GM12892 (cell line): ENCODE results near the gene HHAT.

ENCODE experiments used
- POLR2A ChIP-seq: IDR thresholded peaks from 2 replicates; pipeline ENCODE4 v1.6.1; 2011; ENCODE audit warnings: low read depth, low read length, control low read depth
- TAF1 ChIP-seq: IDR thresholded peaks from 2 replicates; pipeline ENCODE4 v1.6.1; 2011; ENCODE audit warnings: low read depth, mild to moderate bottlenecking, control low read depth, low read length, borderline replicate concordance

GRCh38 chr1:210405316-210405715, 76.6 kb downstream of the HHAT start:
- TF ChIP-seq POLR2A (no peak), TAF1 (no peak)
